Activated CD8-positive, alpha-beta memory T cell treated with anti-CD3 and anti-CD28 coated beads, Interleukin-2, amount 50 U/mL, for 1 hour (primary cell): ENCODE measurements around the gene RAB11B.
"Not testable (repeated sequence)": the region's sequence is repeated elsewhere in the genome, so short reads cannot be mapped to it uniquely, and the experiment has no call there.

Experiments used
- DNase-seq: peaks from one replicate; pipeline ENCODE4 v3.0.0-alpha.2; 2020; ENCODE audit errors: extremely low read depth

Gene RAB11B

DNA sequence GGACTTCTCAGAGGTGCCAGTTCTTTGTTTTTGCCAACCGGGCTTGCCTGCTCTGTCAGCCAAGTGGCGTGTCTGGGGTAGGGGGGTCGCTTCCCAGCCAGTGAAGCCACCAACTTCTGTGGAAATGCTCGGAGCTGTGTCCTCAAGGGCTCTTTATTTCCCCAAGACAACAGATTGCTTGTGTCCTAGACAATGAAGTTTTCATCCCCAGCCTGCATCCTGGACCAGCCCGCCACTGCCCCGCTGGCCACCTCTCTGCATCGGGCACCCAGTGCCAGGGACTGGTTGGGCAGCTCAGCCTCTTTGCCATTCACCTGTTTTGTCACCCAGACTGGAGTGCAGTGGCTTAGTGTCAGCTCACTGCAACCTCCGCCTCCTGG lies 3.7 kb downstream of the RAB11B start:
- no peak for DNase-seq

DNA sequence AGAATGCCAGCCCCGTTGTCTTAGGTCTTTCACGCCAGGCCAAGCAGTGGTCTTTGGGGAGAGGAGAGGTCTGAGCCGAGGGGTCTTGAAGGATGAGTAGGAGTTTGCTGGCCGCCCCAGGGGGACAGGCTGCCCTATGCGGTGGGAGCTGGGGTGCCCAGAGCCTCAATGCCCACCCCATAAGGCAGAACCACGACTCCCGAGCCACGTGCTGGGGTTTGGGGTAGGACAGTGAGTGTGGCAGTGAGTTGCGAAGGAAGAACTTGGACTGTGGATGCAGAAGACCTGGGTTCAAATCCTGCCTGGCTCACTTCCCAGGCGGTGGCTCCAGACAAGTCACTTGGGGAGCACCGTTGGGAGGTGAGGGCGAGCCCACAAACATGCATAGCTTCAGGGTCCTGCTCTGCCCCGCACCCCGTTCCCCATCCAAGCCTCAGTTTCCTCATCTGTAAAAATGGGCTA lies 5.5 kb downstream of the RAB11B start:
- no peak for DNase-seq

DNA sequence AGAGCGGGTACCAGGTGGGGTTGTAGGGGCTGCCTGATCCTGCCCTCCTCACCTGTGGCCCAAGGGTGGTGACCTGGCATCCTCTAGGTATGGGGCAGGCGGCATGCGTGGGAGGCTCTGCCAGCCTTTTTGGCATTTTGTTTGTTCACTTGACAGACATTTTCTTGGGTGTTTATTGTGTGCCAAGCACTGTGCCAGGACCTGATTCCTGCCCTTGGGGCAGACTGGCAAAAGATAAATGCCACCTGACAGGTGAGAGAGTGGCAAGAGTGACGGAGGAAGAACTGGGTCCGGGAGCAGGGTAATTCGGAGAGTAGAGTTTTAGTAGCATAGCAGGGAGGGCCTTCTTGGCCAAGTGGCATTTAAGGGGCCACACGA lies 6.0 kb downstream of the RAB11B start:
- no peak for DNase-seq

DNA sequence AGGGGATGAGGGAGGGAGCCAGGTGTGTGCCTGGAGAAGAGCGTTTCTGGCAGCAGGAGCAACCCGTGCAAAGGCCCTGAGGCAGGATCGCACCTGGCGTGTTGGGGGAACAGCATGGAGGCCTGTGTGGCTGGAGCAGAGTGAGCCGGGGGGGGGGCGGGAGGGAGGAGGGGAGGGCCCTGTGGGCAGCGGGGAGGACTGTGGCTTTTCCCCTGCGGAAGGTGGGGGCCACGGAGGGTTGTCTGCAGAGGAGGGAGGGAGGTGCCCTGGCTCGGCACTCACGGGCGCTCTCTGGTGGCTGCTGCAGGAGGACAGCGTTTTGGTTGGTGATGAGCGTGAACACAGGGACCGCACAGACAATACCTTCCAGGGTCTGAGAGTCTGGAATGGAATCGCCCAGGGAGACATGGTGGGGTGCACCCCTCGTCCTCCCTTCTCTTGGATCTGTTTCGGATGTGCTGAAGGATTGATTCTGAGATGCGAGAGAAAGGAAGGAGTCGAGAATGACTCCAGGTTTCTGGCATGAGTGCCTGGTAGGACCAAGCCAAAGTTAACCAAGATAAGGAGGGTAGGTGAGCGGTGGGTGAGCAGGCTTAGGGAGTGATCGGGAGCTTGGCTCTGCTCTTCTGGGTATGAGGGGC lies 6.5 kb downstream of the RAB11B start:
- peak; percentile 12 for DNase-seq

DNA sequence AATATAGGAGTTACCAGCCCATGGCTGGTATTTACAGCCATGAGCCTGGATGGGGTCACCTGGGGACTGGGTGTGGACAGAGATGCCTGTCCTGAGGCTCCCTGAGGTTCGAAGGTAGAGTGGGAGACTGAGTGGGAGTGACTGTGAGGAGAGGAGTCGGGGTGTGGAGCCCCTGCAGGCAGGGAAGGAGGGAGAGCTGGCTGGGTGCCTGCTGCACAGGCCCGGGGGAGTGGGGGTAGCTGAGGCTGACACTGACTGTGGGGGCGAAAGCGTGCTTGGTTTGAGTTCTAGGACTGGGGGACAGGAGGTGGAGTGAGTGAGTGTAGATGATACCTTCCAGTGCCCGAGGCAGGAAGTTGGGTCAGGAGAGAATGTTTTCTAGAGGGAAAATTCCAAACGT lies 7.1 kb downstream of the RAB11B start:
- DNase-seq, result no peak

DNA sequence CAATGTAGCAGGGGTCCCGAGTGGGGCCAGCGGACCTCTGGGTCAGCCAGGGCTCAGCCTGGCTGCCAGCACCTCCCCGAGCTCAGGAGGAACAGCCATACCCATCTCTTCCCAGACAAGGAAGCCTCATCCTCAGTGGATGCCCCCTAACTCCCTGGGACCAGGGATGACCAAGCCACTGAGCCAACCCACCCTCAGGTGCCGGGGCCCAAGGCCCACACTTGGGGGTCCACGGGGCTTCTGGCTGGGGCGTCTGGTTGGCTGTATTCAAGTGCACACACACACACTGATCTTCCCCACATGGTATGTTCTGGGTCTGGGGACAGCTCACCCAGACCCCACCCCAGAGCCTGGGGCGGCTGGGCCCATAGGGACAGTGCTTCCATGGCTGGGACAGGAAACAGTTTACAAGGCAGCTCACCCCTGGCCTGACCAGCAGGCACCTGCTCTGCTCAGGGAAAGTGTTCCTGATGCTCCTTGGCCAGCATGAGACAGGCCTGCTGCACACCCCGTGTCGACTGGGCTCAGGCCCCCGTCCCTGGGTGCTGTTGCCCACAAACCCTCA lies 7.7 kb downstream of the RAB11B start:
- no peak for DNase-seq

DNA sequence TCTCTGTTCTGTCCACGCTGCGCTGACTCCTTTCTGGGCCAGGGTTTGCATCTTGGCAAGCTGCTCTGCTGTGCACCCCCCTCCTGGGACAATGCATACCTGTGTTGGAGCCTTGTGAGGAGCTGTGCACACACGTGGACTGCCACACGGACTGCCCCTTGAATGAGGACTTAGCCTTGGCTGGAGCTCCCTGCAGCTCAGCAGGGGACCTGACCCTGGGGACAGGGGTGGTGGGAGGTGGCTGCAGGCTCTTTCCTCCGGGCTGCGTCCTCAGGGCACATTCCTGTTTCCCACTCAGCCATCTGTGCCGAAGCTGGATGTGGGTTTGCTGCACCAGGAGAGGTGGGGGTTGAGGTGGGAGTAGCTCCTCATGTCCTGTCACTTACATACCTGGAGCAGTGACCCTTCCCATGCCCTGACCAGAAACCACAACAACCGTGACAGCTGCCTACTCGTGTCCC lies 8.2 kb downstream of the RAB11B start:
- no peak for DNase-seq

DNA sequence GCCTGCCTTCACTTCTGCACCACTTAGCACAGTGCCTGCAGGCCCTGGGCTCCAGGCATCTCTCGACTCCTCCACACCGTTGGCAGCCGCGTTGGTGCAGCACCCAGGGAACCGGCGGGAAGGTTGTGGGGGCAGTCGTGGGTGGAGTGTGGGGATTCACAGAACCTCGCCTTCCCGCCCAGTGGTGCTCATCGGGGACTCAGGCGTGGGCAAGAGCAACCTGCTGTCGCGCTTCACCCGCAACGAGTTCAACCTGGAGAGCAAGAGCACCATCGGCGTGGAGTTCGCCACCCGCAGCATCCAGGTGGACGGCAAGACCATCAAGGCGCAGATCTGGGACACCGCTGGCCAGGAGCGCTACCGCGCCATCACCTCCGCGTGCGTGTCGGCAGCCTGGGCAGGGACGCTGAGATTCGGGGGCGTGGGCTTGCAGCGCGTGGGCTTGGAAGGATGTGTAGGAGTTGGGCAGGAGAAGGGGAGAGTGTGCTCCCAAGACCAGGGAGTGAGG lies 9.6 kb downstream of the RAB11B start:
- DNase-seq, result no peak

DNA sequence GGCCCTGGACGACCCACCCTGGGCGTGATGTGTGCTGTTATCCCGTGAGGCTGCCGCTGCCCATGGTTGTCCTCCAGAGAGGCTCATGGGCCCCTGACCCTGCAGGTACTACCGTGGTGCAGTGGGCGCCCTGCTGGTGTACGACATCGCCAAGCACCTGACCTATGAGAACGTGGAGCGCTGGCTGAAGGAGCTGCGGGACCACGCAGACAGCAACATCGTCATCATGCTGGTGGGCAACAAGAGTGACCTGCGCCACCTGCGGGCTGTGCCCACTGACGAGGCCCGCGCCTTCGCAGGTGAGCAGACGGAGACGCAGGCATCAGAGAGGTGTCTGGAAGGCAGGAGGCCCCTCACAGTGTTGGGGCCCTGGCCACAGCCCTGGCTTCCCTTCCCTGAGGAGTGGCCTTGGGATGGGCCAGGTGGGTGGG lies 11.8 kb downstream of the RAB11B start:
- DNase-seq, result no peak

DNA sequence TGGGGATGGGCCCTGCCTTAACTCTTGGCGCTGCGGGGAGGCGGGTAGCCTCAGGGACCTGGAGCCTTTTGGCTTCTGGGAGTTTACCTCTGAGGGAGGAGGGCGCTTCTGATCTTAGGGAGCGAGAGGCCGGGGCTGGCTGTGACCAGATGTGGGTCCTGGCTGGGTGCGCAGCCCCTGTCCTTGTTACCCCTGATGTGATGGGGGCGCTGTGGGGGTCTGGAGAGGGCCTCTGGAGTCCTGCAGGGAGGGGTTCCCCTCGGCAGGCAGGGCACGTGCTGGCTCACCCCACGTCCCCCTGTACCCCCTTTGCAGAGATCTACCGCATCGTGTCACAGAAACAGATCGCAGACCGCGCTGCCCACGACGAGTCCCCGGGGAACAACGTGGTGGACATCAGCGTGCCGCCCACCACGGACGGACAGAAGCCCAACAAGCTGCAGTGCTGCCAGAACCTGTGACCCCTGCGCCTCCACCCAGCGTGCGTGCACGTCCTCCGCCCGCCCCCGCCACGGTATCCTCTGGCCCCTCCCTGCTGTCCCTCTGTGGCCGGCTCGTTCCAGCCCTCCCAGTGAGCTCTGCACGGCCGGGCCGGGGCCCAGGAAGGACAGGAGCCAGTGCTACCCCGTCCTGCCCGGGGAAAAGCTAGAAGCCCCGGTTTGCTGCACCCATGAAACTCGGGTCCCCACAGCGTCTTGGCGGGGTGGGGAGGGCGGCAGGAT lies 13.1 kb downstream of the RAB11B start:
- DNase-seq, result no peak

DNA sequence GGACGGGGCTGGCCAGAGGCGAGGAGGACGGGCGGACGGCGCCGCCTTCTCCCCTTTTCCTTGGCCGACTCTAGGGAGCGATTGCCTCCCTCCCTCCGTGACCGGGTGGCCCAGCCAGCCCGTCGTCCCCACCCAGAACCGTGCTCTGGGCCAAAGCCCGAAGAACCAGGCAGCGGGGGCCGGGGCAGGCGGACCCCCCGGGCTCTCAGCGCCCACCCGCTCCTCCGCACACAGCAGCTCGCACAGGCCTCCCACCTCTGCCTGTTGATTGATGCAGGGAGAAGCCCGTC lies 13.6 kb downstream of the RAB11B start:
- no peak for DNase-seq

DNA sequence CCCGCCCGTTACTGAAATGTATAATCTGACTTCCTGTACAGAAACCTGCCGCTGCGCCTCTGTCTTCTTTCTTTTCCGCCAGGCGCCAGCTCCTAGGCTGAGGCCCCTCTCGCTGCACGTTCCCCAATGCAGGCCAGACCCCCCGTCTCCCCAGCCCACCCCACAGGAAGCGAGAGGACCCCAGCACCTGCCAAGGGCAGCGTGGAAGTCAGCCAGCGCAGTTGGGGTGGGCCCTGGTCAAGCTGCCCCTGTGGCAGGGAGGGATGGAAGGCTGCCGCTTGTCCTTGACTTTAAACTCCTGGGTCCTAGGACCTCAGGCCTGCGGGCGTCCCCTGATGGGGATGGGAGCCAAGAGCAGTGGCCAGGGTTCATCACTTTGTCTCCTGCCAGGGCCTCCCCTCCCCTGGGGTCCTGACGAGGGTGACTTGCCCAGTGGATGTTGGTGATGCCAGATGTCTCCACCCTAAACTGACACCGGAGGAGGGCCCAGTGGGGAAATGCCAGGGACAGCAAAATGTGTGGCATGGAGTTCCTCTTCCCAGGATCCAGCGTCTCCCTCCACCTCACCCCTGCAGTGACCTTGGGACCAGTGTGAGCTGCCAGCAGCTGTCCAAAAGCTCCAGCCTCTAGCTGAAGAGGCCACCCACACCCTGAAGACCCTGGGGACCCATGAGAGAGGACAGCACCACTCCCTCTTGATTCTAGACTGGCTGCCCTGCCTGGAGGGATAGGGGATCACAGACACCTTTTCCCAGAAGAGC lies 14.4 kb downstream of the RAB11B start:
- DNase-seq, result no peak

DNA sequence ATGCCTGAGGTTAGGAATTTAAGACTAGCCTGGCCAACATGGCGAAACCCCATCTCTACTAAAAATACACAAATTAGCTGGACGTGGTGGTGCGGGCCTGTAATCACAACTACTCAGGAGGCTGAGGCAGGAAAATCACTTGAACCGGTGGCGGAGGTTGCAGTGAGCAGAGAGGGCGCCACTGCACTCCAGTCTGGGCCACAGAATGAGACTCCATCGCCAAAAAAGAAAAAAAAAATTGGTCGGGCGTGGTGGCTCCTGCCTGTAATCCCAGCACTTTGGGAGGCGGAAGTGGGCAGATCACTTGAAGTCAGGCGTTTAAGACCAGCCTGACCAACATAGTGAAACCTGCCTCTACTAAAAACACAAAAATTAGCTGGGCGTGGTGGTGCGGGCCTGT lies 20.6 kb downstream of the RAB11B start:
- DNase-seq, result not testable (repeated sequence)

DNA sequence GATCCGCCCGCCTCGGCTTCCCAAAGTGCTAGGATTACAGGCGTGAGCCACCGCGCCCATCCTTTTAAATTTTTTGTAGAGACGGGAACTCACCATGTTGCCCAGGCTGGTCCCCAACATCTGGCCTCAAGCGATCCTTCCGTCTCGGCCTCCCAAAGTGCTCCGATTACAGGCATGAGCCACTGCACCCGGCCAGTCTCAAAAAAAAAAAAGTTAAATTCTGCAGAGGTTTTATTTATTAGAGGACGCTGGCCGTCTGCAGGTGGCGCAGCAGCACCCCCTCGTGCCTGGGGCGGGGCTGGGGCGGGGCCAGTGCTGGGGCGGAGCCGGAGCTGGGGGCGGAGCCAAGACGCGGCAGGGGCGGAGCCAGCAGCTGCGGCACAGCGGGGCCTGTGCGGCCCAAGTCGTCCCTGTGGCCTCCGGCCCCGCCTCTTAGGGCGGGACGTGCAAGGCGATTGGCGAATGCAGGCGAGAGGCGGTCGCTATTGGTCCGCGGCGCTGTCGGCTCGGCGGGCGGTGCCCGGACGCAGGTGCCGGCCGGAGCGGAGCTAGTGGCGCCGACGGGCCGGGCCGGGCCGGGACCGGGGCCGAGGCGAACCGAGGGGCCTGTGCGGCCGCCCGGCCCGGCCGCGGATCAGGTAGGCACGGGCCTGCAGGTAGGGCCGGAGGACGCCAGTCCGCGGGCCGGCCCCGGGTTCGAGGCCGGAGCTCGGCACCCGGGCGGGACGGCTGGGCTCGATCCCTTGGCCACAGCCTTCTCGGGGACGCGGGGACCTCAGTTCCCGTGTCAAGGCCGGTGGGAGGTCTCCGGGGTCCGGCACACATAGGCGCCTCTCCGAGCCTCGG lies 22.8 kb downstream of the RAB11B start, which contains the start of gene MARCHF2:
Gene MARCHF2, plus strand, starts transcription at position 523 of the 846 bp plus-strand sequence. CDS start 8,536 bp downstream, outside the sequence.
- peak; percentile 77 for DNase-seq

DNA sequence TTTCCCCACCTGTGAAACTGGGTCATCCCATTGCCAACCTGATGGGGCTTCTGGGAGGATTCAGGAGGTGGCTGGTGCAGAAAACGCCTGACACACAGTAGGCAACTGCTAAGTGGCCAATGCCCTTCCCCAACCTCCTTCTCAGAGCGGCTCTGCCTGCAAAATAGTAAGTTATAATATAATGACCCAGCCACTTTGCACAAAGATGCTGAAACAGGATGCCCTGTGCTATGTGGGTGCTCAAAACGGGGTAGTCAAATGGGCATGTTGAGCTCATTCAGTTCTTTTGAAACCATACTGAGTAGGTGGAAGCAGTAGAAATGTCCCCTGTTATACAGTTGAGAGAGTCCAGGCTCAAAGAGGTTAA lies 23.5 kb downstream of the RAB11B start:
- no peak for DNase-seq

DNA sequence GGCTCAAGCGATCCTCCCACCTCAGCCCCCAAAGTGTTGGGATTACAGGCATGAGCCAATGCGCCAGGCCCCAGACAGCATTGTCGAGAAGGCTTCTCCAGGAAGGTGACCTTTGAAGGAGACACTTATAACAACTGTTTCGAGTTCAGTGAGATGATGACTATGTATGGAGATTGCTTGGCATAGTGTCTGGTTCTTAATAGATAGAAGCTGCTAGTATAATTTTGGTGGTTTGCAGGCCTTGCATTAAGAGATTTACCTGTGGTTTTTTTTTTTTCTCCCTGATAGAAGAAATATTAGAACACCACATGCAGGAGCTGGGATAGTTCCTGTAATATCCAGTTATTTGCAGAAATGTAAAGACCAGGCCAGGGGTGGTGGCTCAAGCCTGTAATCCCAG lies 26.6 kb downstream of the RAB11B start:
- no peak for DNase-seq

DNA sequence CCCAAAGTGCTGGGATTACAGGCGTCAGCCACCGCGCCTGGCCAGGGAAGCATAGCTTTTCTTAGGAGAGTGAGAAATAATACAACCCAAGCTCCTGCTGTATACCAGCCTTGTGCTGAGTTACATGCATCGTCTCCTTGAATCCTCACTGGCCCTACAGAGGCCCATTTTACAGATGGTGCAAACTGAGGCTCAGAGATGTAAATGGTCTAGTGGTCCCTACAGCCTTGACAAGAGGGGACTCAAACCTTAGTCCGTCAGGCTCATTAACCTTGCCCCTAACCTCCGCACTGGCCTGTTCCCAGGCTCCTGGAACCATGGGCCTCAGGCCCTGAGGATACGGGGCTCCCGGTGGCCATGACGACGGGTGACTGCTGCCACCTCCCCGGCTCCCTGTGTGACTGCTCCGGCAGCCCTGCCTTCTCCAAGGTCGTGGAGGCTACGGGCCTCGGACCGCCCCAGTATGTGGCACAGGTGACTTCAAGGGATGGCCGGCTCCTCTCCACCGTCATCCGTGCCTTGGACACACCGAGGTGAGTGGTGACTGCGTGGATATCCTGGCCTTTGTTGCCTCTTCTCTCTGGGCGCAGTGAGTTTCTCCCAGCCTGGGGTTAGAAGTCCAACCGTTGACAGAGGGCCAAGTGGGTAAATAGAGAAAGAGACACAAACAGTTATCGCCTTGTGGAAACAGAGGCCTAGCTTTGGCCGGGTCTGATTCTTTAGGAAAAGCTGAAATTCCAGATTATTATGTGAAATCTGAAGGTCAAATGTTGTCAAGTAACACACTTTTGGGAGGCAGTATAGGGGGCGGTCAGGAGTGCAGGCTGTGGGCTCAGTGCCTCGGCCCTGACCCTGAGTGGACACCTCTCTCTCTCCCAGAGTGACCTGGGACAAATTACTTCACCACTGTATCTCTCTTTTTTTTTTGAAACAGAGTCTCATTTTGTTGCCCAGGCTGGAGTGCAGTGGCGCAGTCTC lies 31.6 kb downstream of the RAB11B start:
- no peak for DNase-seq

DNA sequence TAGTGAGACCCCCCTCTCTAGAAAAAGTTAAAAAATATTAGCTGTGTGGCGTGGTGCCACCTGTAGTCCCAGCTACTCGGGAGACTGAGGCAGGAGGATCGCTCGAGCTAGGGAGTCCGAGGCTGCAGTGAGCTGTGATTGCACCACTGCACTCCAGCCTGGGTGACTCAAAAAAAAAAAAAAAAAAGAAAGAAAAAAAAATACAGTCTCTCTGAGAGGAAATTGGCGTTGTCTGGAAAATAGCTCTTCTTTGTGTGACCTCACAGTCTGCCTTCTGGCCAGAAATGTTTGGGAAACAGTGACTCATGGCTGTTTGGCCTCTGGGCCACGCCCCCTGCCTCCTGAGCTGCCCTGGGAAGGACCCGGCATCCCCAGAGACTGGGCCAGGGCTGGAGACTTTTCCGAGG lies 33.7 kb downstream of the RAB11B start:
- no peak for DNase-seq

DNA sequence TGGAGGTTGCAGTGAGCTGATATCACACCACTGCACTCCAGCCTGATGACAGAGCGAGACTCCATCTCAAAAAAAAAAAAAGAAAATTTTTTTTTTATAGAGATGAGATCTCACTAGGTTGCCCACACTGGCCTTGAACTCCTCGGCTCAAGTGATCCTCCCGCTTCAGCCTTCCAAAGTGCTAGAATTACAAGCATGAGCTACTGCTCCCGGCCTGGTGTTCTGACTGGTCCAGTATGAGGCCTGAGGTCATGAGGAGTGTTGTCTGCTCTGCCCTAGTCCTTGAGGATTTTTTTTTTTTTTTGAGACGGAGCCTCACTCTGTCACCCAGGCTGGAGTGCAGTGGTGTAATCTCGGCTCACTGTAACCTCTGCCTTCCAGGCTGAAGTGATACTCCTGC lies 35.2 kb downstream of the RAB11B start:
- DNase-seq, result not testable (repeated sequence)

DNA sequence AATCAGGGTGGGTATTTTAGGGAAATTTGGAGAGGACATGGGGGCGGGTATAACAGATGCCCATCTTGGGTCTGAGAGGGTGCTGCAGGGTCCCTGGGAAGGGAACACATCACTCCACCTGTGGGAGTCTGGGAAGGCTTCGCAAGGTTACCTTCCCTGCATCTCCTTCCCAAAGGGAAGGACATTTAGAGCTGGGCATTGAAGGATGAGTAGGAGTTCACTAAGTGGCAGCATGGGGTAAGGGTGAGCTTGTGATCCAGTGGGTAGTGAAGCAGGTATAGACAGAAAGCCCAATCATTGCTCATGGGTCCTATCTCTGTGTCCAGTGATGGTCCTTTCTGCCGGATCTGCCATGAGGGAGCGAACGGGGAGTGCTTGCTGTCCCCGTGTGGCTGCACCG lies 36.1 kb downstream of the RAB11B start:
- DNase-seq, result no peak
